Stimulated activated naive CD8-positive, alpha-beta T cell treated with anti-CD3 and anti-CD28 coated beads, Interleukin-15, Interleukin-2, amounts not matched to agents 100 U/mL and 50 U/mL, for 24 hours (primary cell): ENCODE measurements around the gene SNPH.

Experiments
- ATAC-seq: fragments of 150-1000 bp; cut with Tn5 transposase; one replicate; pipeline ENCODE4 v1.10.0; 2021
- DNase-seq: peaks from one replicate; pipeline ENCODE4 v3.0.0; 2021

The SNPH gene

GRCh38 chr20:1307571-1307971 lies 41.5 kb downstream of the SNPH start:
- ATAC-seq, result no peak
- DNase-seq, result no peak

GRCh38 chr20:1308067-1308701 lies 42.1 kb downstream of the SNPH start:
- no peak for DNase-seq
- no peak for ATAC-seq

- no peak for DNase-seq
- no peak for ATAC-seq
Observed at GRCh38 chr20:1308702-1309095, 42.6 kb downstream of the SNPH start.

GRCh38 chr20:1309439-1309847 lies 43.3 kb downstream of the SNPH start:
- ATAC-seq (no peak), DNase-seq (no peak)

GRCh38 chr20:1310071-1310470 lies 44.0 kb downstream of the SNPH start:
- ATAC-seq (no peak), DNase-seq (no peak)

- no peak for ATAC-seq
- DNase-seq, result no peak
Observed at GRCh38 chr20:1310506-1311190, 44.6 kb downstream of the SNPH start.

- no peak for DNase-seq
- no peak for ATAC-seq
Observed at GRCh38 chr20:1312308-1312707, 46.2 kb downstream of the SNPH start.

GRCh38 chr20:1312904-1313235 lies 46.8 kb downstream of the SNPH start:
- DNase-seq, result no peak
- ATAC-seq, result no peak

- ATAC-seq (peak; percentile 47), DNase-seq (peak; percentile 80)
Observed at GRCh38 chr20:1313236-1313964, 47.3 kb downstream of the SNPH start.

- no peak for ATAC-seq
- no peak for DNase-seq
Observed at GRCh38 chr20:1315804-1316203, 49.7 kb downstream of the SNPH start.

GRCh38 chr20:1317545-1318255 lies 51.6 kb downstream of the SNPH start:
- DNase-seq (no peak), ATAC-seq (no peak)

GRCh38 chr20:1319051-1319450 lies 53.0 kb downstream of the SNPH start:
- ATAC-seq, result no peak
- no peak for DNase-seq

GRCh38 chr20:1319462-1319861 lies 53.4 kb downstream of the SNPH start:
- DNase-seq, result no peak
- ATAC-seq, result no peak

GRCh38 chr20:1320016-1320415 lies 53.9 kb downstream of the SNPH start:
- ATAC-seq, result no peak

GRCh38 chr20:1320902-1321653 lies 55.0 kb downstream of the SNPH start:
- no peak for ATAC-seq
- DNase-seq, result no peak

More at GRCh38 chr20:1320016-1320415, 53.9 kb downstream of the SNPH start:
- no peak for DNase-seq

GRCh38 chr20:1321654-1321939 lies 55.5 kb downstream of the SNPH start:
- ATAC-seq (no peak), DNase-seq (no peak)

GRCh38 chr20:1322511-1323245 lies 56.6 kb downstream of the SNPH start:
- ATAC-seq (no peak), DNase-seq (no peak)

- no peak for DNase-seq
- ATAC-seq, result no peak
Observed at GRCh38 chr20:1323256-1323655, 57.2 kb downstream of the SNPH start.

GRCh38 chr20:1323830-1324597 lies 57.9 kb downstream of the SNPH start:
- no peak for DNase-seq
- ATAC-seq, result no peak

- DNase-seq, result peak; percentile 49
- no peak for ATAC-seq
Observed at GRCh38 chr20:1324598-1325172, 58.6 kb downstream of the SNPH start.
